GM19351 (cell line): ENCODE data around the gene CRELD1.

Source experiments
- ATAC-seq: cut with Tn5 transposase; IDR thresholded peaks from one replicate; pipeline ENCODE4 v1.9.1; 2021; ENCODE audit warnings: mild to moderate bottlenecking, moderate library complexity; ENCODE audit not compliant: unreplicated experiment

CRELD1 gene

GRCh38 chr3:9955067-9955502 is 21.5 kb downstream of the CRELD1 start:
- ATAC-seq: no peak

DNA sequence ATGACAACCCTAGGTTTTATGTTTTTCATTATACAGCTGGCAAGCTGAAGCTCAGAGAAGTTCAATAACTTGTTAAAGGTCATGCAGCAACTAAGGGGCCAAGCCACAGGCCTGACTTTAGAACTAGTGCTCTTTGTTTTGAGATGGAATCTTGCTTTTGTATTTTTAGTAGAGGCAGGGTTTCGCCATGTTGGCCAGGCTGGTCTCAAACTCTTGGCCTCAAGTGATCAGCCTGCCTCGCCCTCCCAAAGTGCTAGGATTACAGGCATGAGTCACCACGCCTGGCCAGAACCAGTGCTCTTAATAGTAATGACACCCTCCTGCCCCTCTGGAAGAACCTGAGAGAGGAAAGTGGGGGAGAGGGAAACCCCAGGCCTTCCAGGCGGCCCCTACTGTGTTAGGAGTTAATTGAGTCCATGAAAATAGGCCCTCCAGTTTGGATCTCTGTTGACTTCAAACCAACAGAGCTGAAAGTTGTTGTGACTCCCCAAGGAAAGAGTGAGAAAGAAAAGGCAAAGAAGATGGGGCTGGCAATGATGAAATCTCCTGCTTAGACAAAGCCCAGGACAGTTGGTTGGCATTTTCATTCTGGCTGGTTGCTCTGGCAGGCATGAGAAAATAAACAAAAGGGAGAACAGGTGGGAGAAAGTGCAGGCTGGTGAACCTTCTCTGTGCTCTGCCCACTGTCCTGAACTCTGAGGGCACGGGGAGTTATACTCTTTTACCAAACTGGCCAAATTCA is 22.1 kb downstream of the CRELD1 start:
- ATAC-seq: no peak

DNA sequence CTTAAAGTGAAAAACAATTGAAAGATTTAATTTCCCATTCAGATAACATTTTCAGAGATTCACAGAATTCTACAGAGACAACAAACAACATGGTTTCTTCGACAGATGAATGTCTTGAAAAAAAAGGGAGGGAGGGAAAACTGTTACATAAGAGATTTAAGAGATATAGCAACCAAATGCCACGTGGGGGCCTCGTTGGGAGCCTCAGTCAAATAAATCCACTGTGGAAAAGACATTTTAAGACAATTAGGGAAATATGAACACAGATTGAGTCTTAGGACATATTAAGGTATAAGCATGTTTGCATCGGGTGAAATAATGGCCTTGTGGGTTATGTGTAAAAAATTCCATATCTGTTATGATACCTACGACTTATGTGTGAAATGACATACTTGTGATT is 23.6 kb downstream of the CRELD1 start:
- no peak for ATAC-seq

DNA sequence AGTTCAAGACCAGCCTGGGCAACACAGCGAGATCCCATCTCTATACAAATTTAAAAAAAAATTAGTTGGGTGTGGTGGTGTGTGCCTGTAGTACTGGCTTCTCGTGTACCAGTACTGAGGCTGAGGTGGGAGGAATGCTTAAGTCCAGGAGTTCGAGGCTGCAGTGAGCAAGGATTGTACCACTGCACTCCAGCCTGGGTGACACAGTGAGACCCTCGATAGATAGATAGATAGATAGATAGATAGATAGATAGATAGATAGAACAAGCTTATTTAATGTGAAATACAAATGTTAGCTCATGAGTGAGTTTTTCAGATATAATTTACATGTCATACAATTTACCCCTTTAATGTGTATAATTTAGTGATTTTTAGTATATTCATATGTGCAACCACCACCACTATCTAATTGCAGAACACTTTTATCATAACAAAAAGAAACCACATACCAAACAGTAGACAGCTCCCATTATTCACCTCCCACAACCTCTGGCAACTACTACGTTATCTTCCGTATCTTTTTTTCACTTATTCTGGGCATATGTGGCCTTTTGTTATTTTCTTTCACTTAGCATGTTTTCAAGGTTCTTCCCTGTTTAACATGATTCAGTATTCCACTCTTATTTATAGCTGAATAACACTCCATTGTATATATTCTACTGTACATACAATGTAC is 31.7 kb downstream of the CRELD1 start:
- no peak for ATAC-seq

DNA sequence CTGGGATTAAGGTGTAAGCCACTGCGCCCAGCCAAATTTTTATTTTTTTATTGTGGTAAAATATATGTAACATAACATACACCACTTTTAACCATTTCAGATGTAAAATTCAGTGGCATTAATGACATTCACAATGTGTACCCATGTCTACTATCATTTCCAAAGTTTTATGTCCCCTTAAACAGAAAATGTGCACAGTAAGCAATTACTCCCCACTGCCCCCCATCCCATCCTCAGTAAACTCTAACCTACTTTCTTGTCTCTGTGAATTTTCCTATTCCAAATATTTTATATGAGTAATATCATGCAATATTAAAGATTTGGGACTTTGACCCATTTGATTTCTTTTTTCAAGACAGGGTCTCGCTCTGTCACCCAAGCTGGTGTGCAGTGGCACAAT is 33.2 kb downstream of the CRELD1 start:
- no peak for ATAC-seq

DNA sequence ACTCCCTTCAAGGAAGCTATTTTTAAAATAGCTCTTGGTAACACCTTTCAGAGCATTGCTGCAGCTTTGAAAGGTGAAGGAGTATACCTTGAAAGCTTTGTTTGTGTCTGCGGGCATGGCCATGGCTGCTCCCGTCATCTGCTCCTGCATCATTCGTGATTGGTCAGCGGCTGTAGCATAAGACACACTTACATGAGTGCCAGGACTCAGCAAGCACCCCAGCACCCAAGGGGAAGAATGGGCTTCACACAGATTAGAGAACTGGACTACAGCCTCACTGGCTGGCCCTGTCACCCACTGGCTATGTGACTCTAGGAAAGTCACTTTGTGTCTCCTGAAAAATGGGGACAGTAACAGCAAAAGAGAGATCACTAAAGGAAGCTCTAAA is 36.0 kb downstream of the CRELD1 start:
- ATAC-seq: no peak

DNA sequence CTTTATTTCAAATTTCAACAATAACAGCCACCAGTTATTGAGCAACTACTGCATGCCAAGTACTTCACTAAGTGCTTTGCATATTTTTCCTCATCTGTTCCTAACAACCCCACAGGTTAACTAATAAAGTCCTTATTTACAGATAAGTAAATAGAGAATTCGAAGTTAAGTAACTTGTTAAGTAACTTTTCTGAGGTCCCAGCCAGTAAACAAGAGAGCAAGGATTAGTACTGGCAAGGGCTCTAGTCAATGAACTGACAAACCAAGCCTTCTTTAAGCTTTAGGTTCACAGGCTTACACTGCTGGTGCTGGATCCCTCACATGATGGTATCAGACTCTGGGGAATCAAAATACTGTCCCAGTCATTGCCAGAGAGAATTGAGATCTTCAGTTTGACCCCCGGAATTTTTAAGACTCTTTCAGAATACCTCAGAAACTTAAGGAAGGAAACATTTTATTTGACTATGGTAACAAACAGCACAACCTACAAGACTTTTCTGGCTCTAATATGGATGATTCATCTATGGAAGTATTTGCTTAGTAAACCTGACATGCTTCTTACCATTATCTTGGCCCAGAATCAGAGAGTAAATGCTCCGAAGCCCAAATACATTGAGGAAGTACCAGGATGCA is 36.5 kb downstream of the CRELD1 start:
- no peak for ATAC-seq

DNA sequence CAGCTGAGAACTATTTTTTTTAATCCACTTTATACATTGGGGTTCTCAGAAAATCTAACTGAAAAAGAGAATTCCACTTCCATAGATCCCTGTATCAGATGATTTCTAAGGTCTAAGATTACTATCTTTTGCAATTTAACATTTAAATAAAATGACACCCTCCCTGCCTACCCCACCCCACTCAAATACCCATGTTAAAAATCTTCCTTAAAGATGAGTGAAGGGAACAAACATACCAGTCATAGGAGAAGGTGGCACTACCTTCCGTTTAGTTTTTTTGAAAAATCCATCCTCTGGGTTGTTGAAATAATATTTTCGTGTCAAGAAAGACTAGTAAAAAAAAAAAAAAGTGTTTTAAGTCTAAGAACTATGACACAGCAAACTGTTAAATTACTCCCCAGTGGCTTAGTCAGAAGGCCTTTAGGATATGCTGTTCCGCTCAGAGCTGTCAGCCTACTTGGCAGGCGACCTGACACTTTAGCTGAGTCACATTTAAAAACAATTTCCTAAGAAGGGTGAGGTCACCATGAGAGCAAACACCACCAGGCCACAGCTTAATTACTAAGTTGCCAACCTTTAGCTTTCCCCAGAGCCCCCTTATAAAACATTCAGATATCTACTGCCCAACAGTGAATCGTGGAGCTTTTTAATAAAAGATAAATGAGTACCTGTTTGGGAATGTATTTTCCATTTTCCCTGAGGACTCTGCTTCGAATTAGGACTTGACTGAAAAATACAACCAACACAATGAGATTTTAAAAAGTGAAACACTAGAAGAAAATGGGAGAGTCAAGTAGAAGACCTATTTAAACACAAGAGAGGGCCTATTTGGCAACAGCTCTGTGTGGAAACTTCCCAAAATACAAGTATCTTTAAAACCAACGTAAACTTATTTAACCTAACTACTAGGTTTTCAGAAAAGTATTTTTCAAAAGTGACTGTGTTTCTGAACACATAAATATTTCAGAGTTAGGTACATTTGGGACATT is 43.4 kb downstream of the CRELD1 start:
- ATAC-seq: no peak

DNA sequence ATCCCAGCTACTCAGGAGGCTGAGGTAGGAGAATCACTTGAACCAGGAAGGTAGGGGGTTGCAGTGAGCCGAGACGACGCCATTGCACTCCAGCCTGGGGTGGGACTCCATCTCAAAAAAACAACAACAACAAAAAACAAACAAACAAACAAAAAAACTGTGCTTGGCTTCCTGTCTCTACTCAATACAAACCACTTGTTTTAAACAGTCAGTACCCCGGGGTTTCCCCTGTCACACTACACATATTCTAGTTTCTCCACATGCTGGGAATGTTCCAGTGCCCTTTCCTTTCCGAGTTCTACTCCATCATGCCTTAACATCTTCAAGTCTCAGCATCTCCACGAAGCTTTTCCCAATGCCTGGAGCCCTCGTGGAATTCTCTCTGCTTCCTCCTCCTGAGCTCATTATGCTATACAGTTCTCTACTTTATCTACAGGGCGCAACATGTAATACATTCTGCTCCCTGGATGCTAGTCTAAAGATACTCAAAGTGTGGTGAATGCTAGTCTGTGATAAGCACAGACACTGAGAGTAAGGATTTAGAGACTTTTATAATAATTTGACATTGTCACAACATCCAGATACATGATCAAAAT is 45.2 kb downstream of the CRELD1 start:
- ATAC-seq: no peak

- no peak for ATAC-seq
These were observed 46.6 kb downstream of the CRELD1 start for GRCh38 chr3:9980251-9980650.

- peak; percentile 33 for ATAC-seq
These were observed 52.6 kb downstream of the CRELD1 start for GRCh38 chr3:9986230-9986725.

GRCh38 chr3:9994086-9994844 is 60.6 kb downstream of the CRELD1 start:
- no peak for ATAC-seq
